CD4-positive, alpha-beta T cell (primary cell): ENCODE data around the gene ADGRE2. TPM values are rescaled to one million over a fixed set of nuclear protein-coding genes. Genes with fewer than 3 reads are reported as not detected.

Experiments used
- ATAC-seq: fragments of 200-7000 bp; cut with Tn5 transposase; one replicate; pipeline ENCODE4 v1.10.0; 2022; ENCODE audit warnings: mild to moderate bottlenecking; ENCODE audit not compliant: poor library complexity
- CTCF ChIA-PET: fragments of 350-600 bp; sonication (Branson Sonifier 250); formaldehyde crosslinking; loops from one replicate; lab custom pipeline; 2021; ENCODE audit warnings: antibody characterized with exemption, inconsistent platforms; lab: Charles Lee
- POLR2A ChIA-PET: fragments of 350-600 bp; sonication (Branson Sonifier 250); formaldehyde crosslinking; loops from one replicate; lab custom pipeline; 2021; ENCODE audit warnings: antibody characterized with exemption, inconsistent platforms; lab: Charles Lee
- DNase-seq, 14 experiments: peaks; one replicate each; pipeline ENCODE4 v3.0.0-alpha.2; 2013 to 2020; ENCODE audit warnings: mixed read lengths in 2 of 14
- H3K27ac ChIP-seq, 2 donors: one replicate each; pipeline versions ENCODE4 v1.5.1 to v1.7.0; 2013; ENCODE audit warnings: low read length in 2 of 2, low read depth in 1 of 2, mild to moderate bottlenecking in 1 of 2
- H3K27me3 ChIP-seq, 2 experiments: 1 replicate in 1 of 2; 2 replicates in 1 of 2; pipeline versions ENCODE4 v1.6.1 to v1.7.0; 2013; ENCODE audit warnings: low read length in 2 of 2, control low read depth in 1 of 2, mild to moderate bottlenecking in 1 of 2, moderate library complexity in 1 of 2; ENCODE audit not compliant: insufficient read depth in 2 of 2, control insufficient read depth in 1 of 2
- H3K36me3 ChIP-seq: one replicate; pipeline ENCODE4 v1.6.1; 2013; ENCODE audit warnings: low read length, control low read depth; ENCODE audit not compliant: insufficient read depth
- H3K4me1 ChIP-seq: one replicate; pipeline ENCODE4 v1.6.1; 2013; ENCODE audit warnings: low read length, control low read depth; ENCODE audit not compliant: insufficient read depth
- H3K4me3 ChIP-seq: one replicate; pipeline ENCODE4 v1.5.1; 2013; ENCODE audit warnings: mild to moderate bottlenecking, low read length, moderate library complexity
- H3K9me3 ChIP-seq, 2 experiments: 1 replicate in 1 of 2; 2 replicates in 1 of 2; pipeline versions ENCODE4 v1.6.1 to v1.7.0; 2013; ENCODE audit warnings: low read length in 2 of 2, mild to moderate bottlenecking in 2 of 2, control low read depth in 1 of 2, moderate library complexity in 1 of 2; ENCODE audit not compliant: control insufficient read depth in 1 of 2, insufficient read depth in 1 of 2
- H3K27ac Mint-ChIP-seq: one replicate; pipeline ENCODE4 v1.8.0; 2020; ENCODE audit warnings: mixed read lengths
- H3K27me3 Mint-ChIP-seq: one replicate; pipeline ENCODE4 v1.8.0; 2021; ENCODE audit warnings: mixed read lengths
- H3K36me3 Mint-ChIP-seq: one replicate; pipeline ENCODE4 v1.8.0; 2021; ENCODE audit warnings: low read depth, mixed read lengths
- H3K4me1 Mint-ChIP-seq: one replicate; pipeline ENCODE4 v1.8.0; 2021; ENCODE audit warnings: low read depth, mixed read lengths
- H3K4me3 Mint-ChIP-seq: one replicate; pipeline ENCODE4 v1.8.0; 2020; ENCODE audit warnings: mild to moderate bottlenecking, mixed read lengths
- H3K9me3 Mint-ChIP-seq: one replicate; pipeline ENCODE4 v1.8.0; 2020; ENCODE audit warnings: mixed read lengths
- intact Hi-C, 2 experiments: fragments of 100-400 bp; cut with DNase I in 1 of 2; cut with micrococcal nuclease in 1 of 2; formaldehyde crosslinking; loops; one replicate each; pipeline versions ENCODE4 v1.15.1 to v1.9.0; 2023 to 2025; cut with DNase I, micrococcal nuclease
- total RNA-seq, 174 experiments: library from RNA in 2 of 174; stranded (reverse) in 2 of 174; gene quantifications; one replicate each; pipeline ENCODE4 v1.2.3 and lab custom pipeline; 2021 to 2026
- TF ChIP-seq, protein P1 (sequence below): fragments of 200-600 bp; IDR thresholded peaks from one replicate; pipeline ENCODE4 v1.8.0; 2022; ENCODE audit warnings: antibody characterized with exemption, mild to moderate bottlenecking

ADGRE2 gene
- total RNA-seq, 2 experiments from 2014 or later = 3.0 to 3.8 TPM

DNA sequence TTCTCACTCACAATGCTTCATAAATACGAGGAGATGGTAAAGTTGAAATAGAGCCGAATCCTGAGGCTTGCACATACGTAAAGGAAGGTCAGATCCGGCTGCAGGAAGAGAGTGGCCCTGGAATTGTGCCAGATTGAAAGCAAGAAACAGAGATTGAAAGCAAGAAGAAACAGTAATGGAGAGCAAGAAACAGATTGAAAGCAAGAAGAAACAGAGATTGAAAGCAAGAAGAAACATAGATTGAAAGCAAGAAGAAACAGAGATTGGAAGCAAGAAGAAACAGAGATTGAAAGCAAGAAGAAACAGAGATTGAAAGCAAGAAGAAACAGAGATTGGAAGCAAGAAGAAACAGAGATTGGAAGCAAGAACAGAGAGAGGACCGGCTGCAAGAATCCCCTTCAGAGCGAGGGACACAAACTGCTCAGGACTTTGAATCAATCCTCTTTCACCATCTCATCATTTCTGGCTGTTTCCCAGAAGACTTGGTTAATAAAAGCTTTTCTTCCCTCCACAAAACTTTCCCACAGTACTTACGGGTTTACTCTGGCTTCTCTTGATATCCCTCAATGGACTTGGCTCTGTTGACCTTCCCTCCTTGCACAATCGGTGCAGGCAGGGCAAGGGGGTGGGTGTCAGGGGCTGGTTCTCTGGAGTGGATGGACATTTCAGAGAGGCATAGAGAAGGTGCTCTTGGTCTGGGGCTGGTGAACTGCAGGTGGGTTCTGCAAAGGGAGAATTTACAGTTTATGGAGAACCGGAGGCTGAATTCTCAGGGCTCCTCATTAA is 31.1 kb upstream of the ADGRE2 start:
- Histone ChIP-seq H3K4me1 (no peaks in the 10 kb centered on the region), H3K4me3 (no peak overlapping the region), H3K9me3 (no peaks in the 10 kb centered on the region), H3K27me3 (peaks cover 0 to 2% of the 10 kb centered on the region in 2 experiments), H3K36me3 (no peaks in the 10 kb centered on the region), H3K27ac (no peak overlapping the region)
- no peaks in the 10 kb centered on the region for H3K9me3 Mint-ChIP-seq
- intact Hi-C loops = no loop called here
- no peak overlapping the region for H3K4me3 Mint-ChIP-seq
- H3K27ac Mint-ChIP-seq = no peak overlapping the region
- peaks cover 6% of the 10 kb centered on the region for H3K27me3 Mint-ChIP-seq
- H3K36me3 Mint-ChIP-seq = no peaks in the 10 kb centered on the region
- ChIA-PET POLR2A (no interaction called here), CTCF (no interaction called here)
- TF ChIP-seq, protein P1, sequence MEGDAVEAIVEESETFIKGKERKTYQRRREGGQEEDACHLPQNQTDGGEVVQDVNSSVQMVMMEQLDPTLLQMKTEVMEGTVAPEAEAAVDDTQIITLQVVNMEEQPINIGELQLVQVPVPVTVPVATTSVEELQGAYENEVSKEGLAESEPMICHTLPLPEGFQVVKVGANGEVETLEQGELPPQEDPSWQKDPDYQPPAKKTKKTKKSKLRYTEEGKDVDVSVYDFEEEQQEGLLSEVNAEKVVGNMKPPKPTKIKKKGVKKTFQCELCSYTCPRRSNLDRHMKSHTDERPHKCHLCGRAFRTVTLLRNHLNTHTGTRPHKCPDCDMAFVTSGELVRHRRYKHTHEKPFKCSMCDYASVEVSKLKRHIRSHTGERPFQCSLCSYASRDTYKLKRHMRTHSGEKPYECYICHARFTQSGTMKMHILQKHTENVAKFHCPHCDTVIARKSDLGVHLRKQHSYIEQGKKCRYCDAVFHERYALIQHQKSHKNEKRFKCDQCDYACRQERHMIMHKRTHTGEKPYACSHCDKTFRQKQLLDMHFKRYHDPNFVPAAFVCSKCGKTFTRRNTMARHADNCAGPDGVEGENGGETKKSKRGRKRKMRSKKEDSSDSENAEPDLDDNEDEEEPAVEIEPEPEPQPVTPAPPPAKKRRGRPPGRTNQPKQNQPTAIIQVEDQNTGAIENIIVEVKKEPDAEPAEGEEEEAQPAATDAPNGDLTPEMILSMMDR = no peak
- ATAC-seq (no peak), DNase-seq (no peak)
- H3K4me1 Mint-ChIP-seq = no peaks in the 10 kb centered on the region

- Mint-ChIP-seq H3K36me3 (no peaks in the 10 kb centered on the region), H3K9me3 (no peaks in the 10 kb centered on the region), H3K27me3 (peaks cover 11% of the 10 kb centered on the region), H3K27ac (no peak overlapping the region), H3K4me1 (no peaks in the 10 kb centered on the region), H3K4me3 (no peak overlapping the region)
- intact Hi-C loops = no loop called here
- no peaks in the 10 kb centered on the region for H3K36me3 ChIP-seq
- DNase-seq (no peak), ATAC-seq (no peak)
- H3K27ac ChIP-seq = no peak overlapping the region
- no peaks in the 10 kb centered on the region for H3K9me3 ChIP-seq
- TF ChIP-seq, protein P1 = no peak
- no peaks in the 10 kb centered on the region for H3K4me1 ChIP-seq
- ChIA-PET POLR2A (no interaction called here), CTCF (no interaction called here)
- no peak overlapping the region for H3K4me3 ChIP-seq
- H3K27me3 ChIP-seq = peaks cover 0 to 2% of the 10 kb centered on the region in 2 experiments
Measured at GRCh38 chr19:14804765-14805164, 26.4 kb upstream of the ADGRE2 start.

GRCh38 chr19:14798760-14799159 is 20.4 kb upstream of the ADGRE2 start:
- Mint-ChIP-seq H3K4me1 (no peaks in the 10 kb centered on the region), H3K4me3 (no peak overlapping the region), H3K27ac (no peak overlapping the region), H3K9me3 (no peaks in the 10 kb centered on the region), H3K27me3 (peaks cover 16% of the 10 kb centered on the region), H3K36me3 (no peaks in the 10 kb centered on the region)
- no peak overlapping the region for H3K4me3 ChIP-seq
- ChIA-PET POLR2A (no interaction called here), CTCF (no interaction called here)
- TF ChIP-seq, protein P1 = no peak
- peaks cover 0 to 8% of the 10 kb centered on the region in 2 experiments for H3K27me3 ChIP-seq
- no peak for ATAC-seq
- no peak overlapping the region for H3K27ac ChIP-seq
- DNase-seq = no peak
- no peaks in the 10 kb centered on the region for H3K36me3 ChIP-seq
- H3K9me3 ChIP-seq = no peaks in the 10 kb centered on the region
- H3K4me1 ChIP-seq = no peaks in the 10 kb centered on the region
- intact Hi-C loops = no loop called here
